Measurements from ENCODE around the gene MTIF3.

DNA sequence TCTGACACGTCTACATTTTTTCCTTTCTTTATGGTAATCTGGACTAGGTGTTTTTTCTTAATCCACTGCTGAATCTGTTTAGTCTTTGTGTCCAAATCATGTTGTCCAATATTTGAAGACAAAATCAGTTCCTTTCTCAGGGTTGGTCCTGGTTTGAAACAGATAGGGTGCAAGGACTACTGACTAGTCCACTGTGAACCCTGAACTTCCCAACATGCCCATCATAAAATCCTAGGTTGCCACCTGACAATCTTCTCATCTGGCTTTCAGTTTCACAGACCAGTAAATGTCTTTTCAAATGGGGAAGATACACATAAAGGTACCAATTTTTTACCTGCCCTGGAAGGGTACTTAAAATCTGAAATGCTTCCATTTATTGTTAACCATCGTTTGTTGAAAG lies 13.2 kb downstream of the MTIF3 start:
- TF ChIP-seq EZH2 (IDR thresholded peaks at IDR 0.05; ENCODE audit: borderline replicate concordance, low read length) (no peak), CTCF (conservative IDR thresholded peaks at IDR 0.05 in 1 of 2, IDR thresholded peaks at IDR 0.05 in 1 of 2; ENCODE audit: extremely low read depth in 1 of 2, insufficient read depth in 1 of 2, low read depth in 1 of 2, low read length in 2 of 2) (no peak)
